ENCODE results near the gene SOCS1. TPM values are rescaled to one million over a fixed set of nuclear protein-coding genes. Genes with fewer than 3 reads are reported as not detected.

The SOCS1 gene
- total and polyA plus RNA-seq, 2 donors (not counting 3 experiments of a cell fraction or from before 2014, with no cell fraction given), result 1.1 to 1.7 TPM

DNA sequence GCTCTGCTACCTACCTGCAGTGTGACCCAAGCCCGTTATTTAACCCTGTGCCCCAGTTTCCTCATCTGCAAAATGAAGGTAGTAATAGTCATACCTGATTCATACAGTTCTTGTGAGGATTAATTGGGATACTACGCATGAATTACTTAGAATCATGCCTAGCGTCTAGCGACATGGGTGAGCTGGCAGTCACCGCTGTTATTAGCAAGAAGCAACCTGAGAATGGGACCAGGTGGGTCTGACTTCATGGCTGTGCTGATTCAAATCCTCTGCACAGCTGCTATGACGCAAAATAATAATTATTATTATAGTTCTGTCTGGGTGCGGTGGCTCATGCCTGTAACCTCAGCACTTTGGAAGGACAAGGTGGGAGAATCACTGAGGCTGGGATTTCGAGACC is 7.9 kb downstream of the SOCS1 start:
- CTCF ChIA-PET, result interaction anchor here (0.7 to 1.9 kb wide), 2 partner anchors 246 to 277 kb away, joined by 3 to 9 read pairs; no protein-coding TSS in a partner anchor
- DNase-seq (ENCODE audit: low read depth, low spot score), result no peak
- Histone ChIP-seq H3K4me2 (ENCODE audit: insufficient read depth, low read length) (no peak overlapping the region), H4K20me1 (replicated peaks; ENCODE audit: control insufficient read depth, extremely low read depth, insufficient read depth, low read length) (no peaks in the 10 kb centered on the region), H3K4me3 (replicated peaks in 1 of 3; ENCODE audit: insufficient read depth in 1 of 3, low read depth in 1 of 3, low read length in 3 of 3) (no peak overlapping the region), H2AFZ (ENCODE audit: low read depth, low read length) (no peak overlapping the region), H3K9me1 (replicated peaks; ENCODE audit: control insufficient read depth, extremely low read depth, insufficient read depth, low read length) (no peaks in the 10 kb centered on the region), H3K36me3 (ENCODE audit: control insufficient read depth in 2 of 2, extremely low read depth in 1 of 2, insufficient read depth in 2 of 2, low read length in 2 of 2) (no peaks in the 10 kb centered on the region), H3K27ac (ENCODE audit: insufficient read depth, low read depth, low read length) (no peak overlapping the region), H3K27me3 (ENCODE audit: control insufficient read depth in 2 of 2, insufficient read depth in 2 of 2, low read length in 2 of 2) (peaks cover 2 to 3% of the 10 kb centered on the region in 2 experiments), H3K79me2 (ENCODE audit: control insufficient read depth, insufficient read depth, low read length) (no peaks in the 10 kb centered on the region), H3K9ac (replicated peaks; ENCODE audit: extremely low read depth, insufficient read depth, low read length) (no peak overlapping the region), H3K9me3 (replicated peaks; ENCODE audit: control insufficient read depth, insufficient read depth, low read length) (no peaks in the 10 kb centered on the region), H3K4me1 (ENCODE audit: control insufficient read depth, extremely low read depth, insufficient read depth, low read length) (no peaks in the 10 kb centered on the region)
- POLR2A ChIA-PET, result interaction anchor here (0.7 kb wide), 1 partner anchor 140 kb away, joined by 4 read pairs; no protein-coding TSS in a partner anchor
- BruUV-seq (replicated peaks), result no TSS peak
- dilution Hi-C loops (cut with MboI; ENCODE audit: extremely low pct_ligation_motif_present, low sequenced_read_pairs), result no loop called here
- TF ChIP-seq EZH2 (IDR thresholded peaks at IDR 0.05; ENCODE audit: borderline replicate concordance, low read depth, low read length, severe bottlenecking) (no peak), POLR2AphosphoS5 (IDR thresholded peaks at IDR 0.05; ENCODE audit: insufficient read depth, low read depth, low read length) (no peak), JUN (IDR thresholded peaks at IDR 0.05; ENCODE audit: borderline replicate concordance, insufficient read depth, insufficient read length, low read depth) (no peak), GATA2 (IDR thresholded peaks at IDR 0.05; ENCODE audit: insufficient read depth, insufficient read length, low read depth, low read length) (no peak), MAX (IDR thresholded peaks at IDR 0.05; ENCODE audit: insufficient read depth, insufficient read length) (no peak), POLR2A (IDR thresholded peaks at IDR 0.05; ENCODE audit: low read depth, low read length) (no peak), MYC (IDR thresholded peaks at IDR 0.05; ENCODE audit: low read depth, low read length) (no peak), FOS (IDR thresholded peaks at IDR 0.05; ENCODE audit: borderline replicate concordance, insufficient read depth, low read length) (no peak)
- TF ChIP-seq, protein P1, sequence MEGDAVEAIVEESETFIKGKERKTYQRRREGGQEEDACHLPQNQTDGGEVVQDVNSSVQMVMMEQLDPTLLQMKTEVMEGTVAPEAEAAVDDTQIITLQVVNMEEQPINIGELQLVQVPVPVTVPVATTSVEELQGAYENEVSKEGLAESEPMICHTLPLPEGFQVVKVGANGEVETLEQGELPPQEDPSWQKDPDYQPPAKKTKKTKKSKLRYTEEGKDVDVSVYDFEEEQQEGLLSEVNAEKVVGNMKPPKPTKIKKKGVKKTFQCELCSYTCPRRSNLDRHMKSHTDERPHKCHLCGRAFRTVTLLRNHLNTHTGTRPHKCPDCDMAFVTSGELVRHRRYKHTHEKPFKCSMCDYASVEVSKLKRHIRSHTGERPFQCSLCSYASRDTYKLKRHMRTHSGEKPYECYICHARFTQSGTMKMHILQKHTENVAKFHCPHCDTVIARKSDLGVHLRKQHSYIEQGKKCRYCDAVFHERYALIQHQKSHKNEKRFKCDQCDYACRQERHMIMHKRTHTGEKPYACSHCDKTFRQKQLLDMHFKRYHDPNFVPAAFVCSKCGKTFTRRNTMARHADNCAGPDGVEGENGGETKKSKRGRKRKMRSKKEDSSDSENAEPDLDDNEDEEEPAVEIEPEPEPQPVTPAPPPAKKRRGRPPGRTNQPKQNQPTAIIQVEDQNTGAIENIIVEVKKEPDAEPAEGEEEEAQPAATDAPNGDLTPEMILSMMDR (IDR thresholded peaks at IDR 0.05; ENCODE audit: extremely low read depth in 1 of 2, insufficient read depth in 1 of 2, low read depth in 1 of 2, low read length in 2 of 2), result no peak
- FAIRE-seq, result no peak
- intact Hi-C loops (cut with micrococcal nuclease), result no loop called here
